Retina (tissue), 1 donor: ENCODE data around the gene OLFM4.

ENCODE experiments used
- DNase-seq: peaks from one replicate; pipeline ENCODE4 v3.0.0-alpha.2; 2016

Gene OLFM4

GRCh38 chr13:53014495-53015443 lies 13.8 kb upstream of the OLFM4 start:
- DNase-seq, result no peak

GRCh38 chr13:53015971-53016370 lies 12.6 kb upstream of the OLFM4 start:
- no peak for DNase-seq

GRCh38 chr13:53017433-53017970 lies 11.1 kb upstream of the OLFM4 start:
- no peak for DNase-seq

DNA sequence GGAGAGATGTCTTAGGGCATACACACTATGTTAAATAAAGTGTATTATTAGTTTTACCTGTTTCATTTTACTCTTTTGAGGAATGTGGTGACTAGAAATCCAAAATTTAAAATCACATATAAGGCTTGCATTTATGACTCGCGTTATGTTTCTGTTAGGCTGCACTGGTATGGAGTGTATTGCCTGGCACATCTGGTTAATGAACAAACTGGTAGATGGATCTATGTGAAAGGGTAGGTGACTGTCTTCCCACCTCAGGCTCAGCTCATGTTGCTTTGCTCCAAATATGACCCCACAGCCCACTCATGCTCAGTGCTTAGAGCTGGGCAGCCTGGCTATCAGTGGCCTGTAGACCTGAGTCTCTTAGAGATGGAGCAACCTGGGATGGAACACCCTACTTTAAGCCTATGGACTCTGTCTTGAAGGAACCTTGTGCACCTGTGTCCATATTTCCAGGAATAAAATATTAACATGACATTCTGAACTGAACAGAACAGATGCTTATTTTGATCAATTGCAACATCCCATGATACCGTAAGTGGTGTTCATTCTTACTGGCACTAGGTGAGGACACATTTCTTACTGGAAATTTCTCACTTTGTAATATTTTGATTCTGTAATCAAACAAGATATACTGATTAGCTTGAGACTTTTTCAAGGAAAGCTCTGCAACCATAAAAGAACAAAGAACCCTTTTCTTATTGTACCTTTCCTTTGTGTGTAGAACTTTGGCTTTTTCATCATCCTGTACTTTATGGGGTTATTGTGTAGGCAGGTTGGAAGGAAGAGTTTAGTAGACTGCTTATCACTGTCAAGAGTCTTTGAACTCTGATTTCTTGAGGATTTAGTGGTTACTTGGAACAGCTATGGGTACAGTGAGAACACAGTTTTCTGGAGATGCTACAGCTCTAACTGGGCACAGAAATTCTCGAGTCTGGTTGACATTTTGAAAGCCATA lies 9.6 kb upstream of the OLFM4 start:
- no peak for DNase-seq

- DNase-seq, result no peak
Observed at GRCh38 chr13:53020764-53021335, 7.8 kb upstream of the OLFM4 start.

- no peak for DNase-seq
Observed at GRCh38 chr13:53023246-53023645, 5.4 kb upstream of the OLFM4 start.

- DNase-seq, result no peak
Observed at GRCh38 chr13:53028063-53028462, 550 bp upstream of the OLFM4 start.

DNA sequence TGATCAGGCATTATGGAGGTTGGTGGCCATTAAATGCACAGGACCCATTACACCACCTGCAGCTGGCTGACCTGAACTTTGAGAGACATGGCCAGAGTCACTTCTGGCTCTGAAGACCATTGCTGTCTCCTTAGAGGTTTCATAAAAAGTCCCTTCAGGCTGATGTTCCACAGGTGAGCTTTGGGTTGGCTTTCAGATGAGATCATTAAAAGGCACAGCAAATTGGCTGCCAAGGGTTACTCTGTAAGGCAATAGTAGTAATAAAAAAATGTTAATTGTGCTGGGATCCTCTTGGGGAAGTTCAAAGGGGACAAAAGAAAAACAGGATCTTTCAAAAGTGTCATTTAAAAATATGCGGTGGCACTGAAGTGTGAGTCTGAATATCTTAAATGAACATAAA lies 4.2 kb downstream of the OLFM4 start:
- no peak for DNase-seq

GRCh38 chr13:53038993-53039392 lies 10.4 kb downstream of the OLFM4 start:
- DNase-seq, result no peak

DNA sequence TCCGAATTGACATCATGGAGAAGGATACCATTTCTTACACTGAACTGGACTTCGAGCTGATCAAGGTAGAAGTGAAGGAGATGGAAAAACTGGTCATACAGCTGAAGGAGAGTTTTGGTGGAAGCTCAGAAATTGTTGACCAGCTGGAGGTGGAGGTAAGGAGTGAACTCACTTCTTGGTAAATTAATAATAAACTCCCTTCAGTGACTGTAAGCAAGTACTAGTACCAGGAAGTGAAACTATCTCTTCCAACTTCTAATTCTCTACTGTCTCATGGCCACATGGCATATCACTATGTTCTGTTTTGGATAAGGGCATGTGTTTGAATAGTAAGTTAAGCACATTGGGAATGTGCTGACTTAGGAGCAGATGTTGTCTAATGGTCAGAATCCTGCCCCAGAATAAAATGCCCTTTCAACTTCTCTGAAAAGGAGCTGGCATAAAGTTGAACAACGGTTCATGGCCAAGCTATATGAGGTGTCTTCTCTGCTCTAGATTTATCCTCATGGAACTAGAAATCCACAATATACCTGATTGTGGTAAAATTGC lies 13.4 kb downstream of the OLFM4 start:
- DNase-seq, result no peak

DNA sequence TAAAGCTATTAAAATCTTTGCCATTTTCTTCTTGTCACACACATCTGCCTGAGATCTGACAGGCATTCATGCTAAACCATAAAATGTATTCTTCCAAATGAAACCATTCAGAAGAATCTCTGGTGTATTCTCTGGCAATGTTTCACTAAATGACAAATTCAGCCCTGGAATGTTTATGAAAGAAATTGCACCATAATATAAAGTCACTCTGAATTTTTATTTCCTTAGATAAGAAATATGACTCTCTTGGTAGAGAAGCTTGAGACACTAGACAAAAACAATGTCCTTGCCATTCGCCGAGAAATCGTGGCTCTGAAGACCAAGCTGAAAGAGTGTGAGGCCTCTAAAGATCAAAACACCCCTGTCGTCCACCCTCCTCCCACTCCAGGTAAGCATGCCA lies 14.3 kb downstream of the OLFM4 start:
- DNase-seq, result no peak

DNA sequence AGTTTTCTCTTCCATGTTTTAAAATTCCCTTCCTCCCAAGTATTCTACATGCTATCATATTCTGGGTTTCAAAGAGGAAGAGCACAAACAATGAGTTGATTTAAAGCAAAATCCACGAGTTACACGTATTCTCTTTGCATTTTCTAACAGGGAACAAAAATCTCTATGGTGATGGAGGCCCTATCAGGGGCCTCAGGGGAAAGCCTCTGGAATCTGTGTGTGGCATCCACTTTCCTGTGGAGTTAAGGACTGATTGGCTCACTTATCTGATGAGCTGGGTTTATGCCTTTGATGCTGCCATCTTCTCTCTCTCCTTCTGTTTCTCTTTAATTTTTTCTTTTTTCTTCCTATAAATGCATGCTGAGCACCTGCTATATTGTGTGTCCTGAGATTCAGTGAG lies 14.8 kb downstream of the OLFM4 start:
- no peak for DNase-seq

DNA sequence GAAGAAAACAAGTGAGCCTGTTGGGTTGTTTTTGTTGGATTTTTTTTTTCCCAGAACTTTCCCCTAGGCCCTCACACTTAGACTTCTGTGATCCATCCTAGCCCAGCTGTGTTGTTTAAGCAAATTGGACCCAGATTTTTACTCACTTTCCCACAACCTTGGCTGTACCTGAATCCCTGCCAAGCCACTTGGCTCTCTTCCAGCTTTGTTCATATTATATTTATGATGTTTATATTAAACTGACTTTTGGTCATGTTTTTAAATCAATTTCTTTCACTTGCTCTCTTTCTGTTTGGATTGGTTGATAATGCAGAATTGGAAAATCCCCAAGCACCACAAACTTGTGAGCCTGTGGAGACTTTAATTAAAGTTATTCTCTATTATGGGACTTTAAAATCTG lies 16.6 kb downstream of the OLFM4 start:
- DNase-seq, result no peak

- no peak for DNase-seq
Observed at GRCh38 chr13:53048880-53049279, 20.3 kb downstream of the OLFM4 start.

DNA sequence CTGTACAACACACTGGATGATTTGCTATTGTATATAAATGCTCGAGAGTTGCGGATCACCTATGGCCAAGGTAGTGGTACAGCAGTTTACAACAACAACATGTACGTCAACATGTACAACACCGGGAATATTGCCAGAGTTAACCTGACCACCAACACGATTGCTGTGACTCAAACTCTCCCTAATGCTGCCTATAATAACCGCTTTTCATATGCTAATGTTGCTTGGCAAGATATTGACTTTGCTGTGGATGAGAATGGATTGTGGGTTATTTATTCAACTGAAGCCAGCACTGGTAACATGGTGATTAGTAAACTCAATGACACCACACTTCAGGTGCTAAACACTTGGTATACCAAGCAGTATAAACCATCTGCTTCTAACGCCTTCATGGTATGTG lies 21.5 kb downstream of the OLFM4 start:
- DNase-seq, result no peak

DNA sequence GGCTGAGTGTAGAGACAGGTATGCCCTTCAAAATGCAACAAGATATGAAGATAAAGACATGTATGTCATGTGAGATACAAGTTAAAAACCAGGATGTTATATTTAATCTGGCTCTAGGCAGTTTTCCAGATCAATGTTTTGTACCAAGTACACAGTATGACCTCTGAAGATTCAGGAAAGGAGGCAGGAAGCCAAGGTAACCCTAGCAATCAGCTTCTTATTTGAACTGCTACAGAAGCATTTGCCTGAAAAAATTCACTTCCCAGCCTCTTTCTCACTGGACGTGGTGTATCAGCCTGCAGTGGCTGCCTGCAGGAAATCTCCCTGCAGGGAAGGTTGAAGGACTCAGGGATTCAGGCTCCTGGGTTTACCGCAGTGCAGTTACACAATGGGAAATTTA lies 24.1 kb downstream of the OLFM4 start:
- DNase-seq, result no peak

DNA sequence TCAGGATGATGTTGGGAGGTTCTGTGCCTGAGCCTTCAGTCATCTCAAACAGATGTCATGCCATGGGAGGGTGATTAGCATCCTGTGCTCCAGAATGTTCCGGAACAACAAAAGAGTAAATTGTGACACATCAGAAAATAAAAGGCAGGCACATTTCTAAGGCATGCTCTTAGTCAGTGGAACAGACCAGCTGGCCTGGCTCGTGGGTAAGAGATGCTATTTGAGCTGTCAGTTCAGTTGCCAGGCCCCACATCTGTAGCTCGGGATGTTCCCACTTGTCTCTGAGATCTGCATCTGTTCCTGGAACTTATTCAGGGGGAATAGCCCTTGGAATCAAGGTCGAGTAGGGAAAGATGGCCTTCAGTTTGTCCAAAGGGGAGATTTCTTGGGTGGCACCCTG lies 26.0 kb downstream of the OLFM4 start:
- no peak for DNase-seq

- no peak for DNase-seq
Observed at GRCh38 chr13:53058065-53058679, 29.6 kb downstream of the OLFM4 start.

- DNase-seq, result no peak
Observed at GRCh38 chr13:53060840-53061490, 32.4 kb downstream of the OLFM4 start.

DNA sequence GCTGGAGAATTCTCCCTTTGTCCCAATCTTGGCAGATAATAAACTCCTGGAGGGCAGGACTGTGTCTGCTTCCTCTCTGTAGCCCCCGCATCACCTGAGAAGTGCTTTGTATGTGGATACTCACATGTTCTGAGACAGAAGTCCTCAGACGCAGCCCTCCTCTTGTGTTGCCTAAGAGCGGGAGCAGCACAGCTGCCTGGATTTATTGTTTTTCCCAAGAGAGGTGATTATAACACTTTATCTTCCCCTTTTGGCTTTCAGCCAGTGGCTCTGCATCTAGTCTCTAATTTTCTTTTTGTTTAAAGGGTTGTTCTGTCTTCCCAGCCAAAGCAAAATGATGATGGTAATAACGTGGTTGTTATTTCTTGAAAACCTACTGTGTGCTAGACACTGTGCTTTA lies 36.1 kb downstream of the OLFM4 start:
- no peak for DNase-seq

GRCh38 chr13:53066411-53066810 lies 37.8 kb downstream of the OLFM4 start:
- no peak for DNase-seq
